Endodermal cell (in vitro differentiated cells): ENCODE data around the gene SPEM2. TPM values are rescaled to one million over a fixed set of nuclear protein-coding genes. Genes with fewer than 3 reads are reported as not detected.

Source experiments
- DNase-seq: peaks from one replicate; pipeline ENCODE4 v3.0.0-alpha.2; 2017
- H3K27ac ChIP-seq: 2 replicates; pipeline ENCODE4 v1.5.1; 2013; ENCODE audit warnings: mild to moderate bottlenecking, low read depth, low read length, moderate library complexity
- H3K27me3 ChIP-seq: 2 replicates; pipeline ENCODE4 v1.6.1; 2013; ENCODE audit warnings: mild to moderate bottlenecking, low read length, moderate library complexity; ENCODE audit not compliant: insufficient read depth, control insufficient read depth, poor library complexity, severe bottlenecking
- H3K36me3 ChIP-seq: 2 replicates; pipeline ENCODE4 v1.7.0; 2013; ENCODE audit warnings: mild to moderate bottlenecking, low read length, moderate library complexity; ENCODE audit not compliant: control insufficient read depth, insufficient read depth
- H3K4me1 ChIP-seq: one replicate; pipeline ENCODE4 v1.7.0; 2013; ENCODE audit warnings: low read length; ENCODE audit not compliant: control insufficient read depth, insufficient read depth
- H3K4me3 ChIP-seq: 2 replicates; pipeline ENCODE4 v1.5.1; 2013; ENCODE audit warnings: mild to moderate bottlenecking, low read length, moderate library complexity
- H3K9ac ChIP-seq: 2 replicates; pipeline ENCODE4 v1.6.1; 2013; ENCODE audit warnings: mild to moderate bottlenecking, low read length, moderate library complexity; ENCODE audit not compliant: poor library complexity, severe bottlenecking; ENCODE audit errors: extremely low read depth
- H3K9me3 ChIP-seq: 2 replicates; pipeline ENCODE4 v1.6.1; 2013; ENCODE audit warnings: mild to moderate bottlenecking, low read length, moderate library complexity; ENCODE audit not compliant: control insufficient read depth
- H3K27ac Mint-ChIP-seq: 2 replicates; pipeline ENCODE4 v1.8.0; 2020; ENCODE audit warnings: mixed read lengths
- H3K27me3 Mint-ChIP-seq: 2 replicates; pipeline ENCODE4 v1.8.0; 2021; ENCODE audit warnings: mild to moderate bottlenecking, mixed read lengths; ENCODE audit not compliant: insufficient read depth
- H3K36me3 Mint-ChIP-seq: 2 replicates; pipeline ENCODE4 v1.8.0; 2020; ENCODE audit warnings: low read depth, mixed read lengths
- H3K4me1 Mint-ChIP-seq: 2 replicates; pipeline ENCODE4 v1.8.0; 2020; ENCODE audit warnings: mixed read lengths
- H3K4me3 Mint-ChIP-seq: 2 replicates; pipeline ENCODE4 v1.8.0; 2020; ENCODE audit warnings: mild to moderate bottlenecking, moderate library complexity, mixed read lengths
- H3K9me3 Mint-ChIP-seq: 2 replicates; pipeline ENCODE4 v1.8.0; 2020; ENCODE audit warnings: mild to moderate bottlenecking, mixed read lengths
- WGBS, 2 experiments: methylation state at CpG; one replicate each; pipeline versions ENCODE4 v1.1.5 to v1.1.7; 2013; ENCODE audit warnings: missing lambda C conversion rate in 2 of 2, mixed read lengths in 1 of 2; ENCODE audit not compliant: insufficient coverage in 1 of 2, insufficient read length in 1 of 2; 5-methylcytosine and 5-hydroxymethylcytosine counted together
- total RNA-seq, 2 donors: library from RNA; stranded (reverse); fragmentation: NEBNext Ultra II Directional in 1 of 2; extraction: Animal tissue kit (Norgen Biotek cat#: 25700) in 1 of 2; gene quantifications; 2 replicates in 1 of 2; 3 replicates in 1 of 2; pipeline ENCODE4 v1.2.1, GENCODE V29; 2021
- TF ChIP-seq, protein P1 (sequence below): fragments of 200-600 bp; sonication (generic); conservative IDR thresholded peaks from 2 replicates; pipeline ENCODE4 v1.5.0; 2021; ENCODE audit warnings: antibody characterized with exemption, mild to moderate bottlenecking

SPEM2 gene
- total RNA-seq, 2 donors from 2014 or later: not detected

- H3K9ac ChIP-seq: no peak overlapping the region
- peaks cover 20% of the 10 kb centered on the region for H3K36me3 ChIP-seq
- Mint-ChIP-seq H3K4me1 (no peaks in the 10 kb centered on the region), H3K9me3 (no peaks in the 10 kb centered on the region), H3K27ac (no peak overlapping the region), H3K27me3 (no peaks in the 10 kb centered on the region), H3K36me3 (peaks cover 22% of the 10 kb centered on the region), H3K4me3 (no peak overlapping the region)
- TF ChIP-seq, protein P1, sequence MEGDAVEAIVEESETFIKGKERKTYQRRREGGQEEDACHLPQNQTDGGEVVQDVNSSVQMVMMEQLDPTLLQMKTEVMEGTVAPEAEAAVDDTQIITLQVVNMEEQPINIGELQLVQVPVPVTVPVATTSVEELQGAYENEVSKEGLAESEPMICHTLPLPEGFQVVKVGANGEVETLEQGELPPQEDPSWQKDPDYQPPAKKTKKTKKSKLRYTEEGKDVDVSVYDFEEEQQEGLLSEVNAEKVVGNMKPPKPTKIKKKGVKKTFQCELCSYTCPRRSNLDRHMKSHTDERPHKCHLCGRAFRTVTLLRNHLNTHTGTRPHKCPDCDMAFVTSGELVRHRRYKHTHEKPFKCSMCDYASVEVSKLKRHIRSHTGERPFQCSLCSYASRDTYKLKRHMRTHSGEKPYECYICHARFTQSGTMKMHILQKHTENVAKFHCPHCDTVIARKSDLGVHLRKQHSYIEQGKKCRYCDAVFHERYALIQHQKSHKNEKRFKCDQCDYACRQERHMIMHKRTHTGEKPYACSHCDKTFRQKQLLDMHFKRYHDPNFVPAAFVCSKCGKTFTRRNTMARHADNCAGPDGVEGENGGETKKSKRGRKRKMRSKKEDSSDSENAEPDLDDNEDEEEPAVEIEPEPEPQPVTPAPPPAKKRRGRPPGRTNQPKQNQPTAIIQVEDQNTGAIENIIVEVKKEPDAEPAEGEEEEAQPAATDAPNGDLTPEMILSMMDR: no peak
- no peaks in the 10 kb centered on the region for H3K27me3 ChIP-seq
- H3K9me3 ChIP-seq: no peaks in the 10 kb centered on the region
- WGBS, 2 experiments: 88 to 90% methylated on average over 4 to 5 of the region's 6 CpGs
- DNase-seq: no peak
- H3K4me1 ChIP-seq: no peaks in the 10 kb centered on the region
- no peak overlapping the region for H3K27ac ChIP-seq
- H3K4me3 ChIP-seq: no peak overlapping the region
Measured at GRCh38 chr17:7416323-7416722, 9.1 kb upstream of the SPEM2 start.

DNA sequence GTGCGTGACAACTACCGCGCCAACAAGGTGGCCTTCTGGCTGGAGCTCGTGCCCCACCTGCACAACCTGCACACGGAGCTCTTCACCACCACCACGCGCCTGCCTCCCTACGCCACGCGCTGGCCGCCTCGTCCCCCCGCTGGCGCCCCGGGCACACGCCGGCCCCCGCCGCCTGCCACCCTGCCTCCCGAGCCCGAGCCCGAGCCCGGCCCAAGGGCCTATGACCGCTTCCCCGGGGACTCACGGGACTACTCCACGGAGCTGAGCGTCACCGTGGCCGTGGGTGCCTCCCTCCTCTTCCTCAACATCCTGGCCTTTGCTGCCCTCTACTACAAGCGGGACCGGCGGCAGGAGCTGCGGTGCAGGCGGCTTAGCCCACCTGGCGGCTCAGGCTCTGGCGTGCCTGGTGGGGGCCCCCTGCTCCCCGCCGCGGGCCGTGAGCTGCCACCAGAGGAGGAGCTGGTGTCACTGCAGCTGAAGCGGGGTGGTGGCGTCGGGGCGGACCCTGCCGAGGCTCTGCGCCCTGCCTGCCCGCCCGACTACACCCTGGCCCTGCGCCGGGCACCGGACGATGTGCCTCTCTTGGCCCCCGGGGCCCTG, 8.3 kb upstream of the SPEM2 start:
- peaks cover 20% of the 10 kb centered on the region for H3K36me3 Mint-ChIP-seq
- no peak overlapping the region for H3K27ac Mint-ChIP-seq
- no peak overlapping the region for H3K4me3 Mint-ChIP-seq
- no peaks in the 10 kb centered on the region for H3K27me3 Mint-ChIP-seq
- TF ChIP-seq, protein P1: no peak
- H3K9me3 Mint-ChIP-seq: no peaks in the 10 kb centered on the region
- Histone ChIP-seq H3K27me3 (no peaks in the 10 kb centered on the region), H3K27ac (no peak overlapping the region), H3K4me3 (no peak overlapping the region), H3K4me1 (no peaks in the 10 kb centered on the region), H3K9ac (no peak overlapping the region), H3K36me3 (peaks cover 20% of the 10 kb centered on the region), H3K9me3 (no peaks in the 10 kb centered on the region)
- no peaks in the 10 kb centered on the region for H3K4me1 Mint-ChIP-seq
- WGBS, 2 experiments: 93 to 98% methylated on average over 18 to 54 of the region's 54 CpGs
- DNase-seq: no peak

- Histone ChIP-seq H3K27me3 (no peaks in the 10 kb centered on the region), H3K36me3 (peaks cover 20% of the 10 kb centered on the region), H3K27ac (peak overlapping the region; percentile 24), H3K9me3 (no peaks in the 10 kb centered on the region), H3K4me3 (no peak overlapping the region), H3K9ac (no peak overlapping the region), H3K4me1 (no peaks in the 10 kb centered on the region)
- Mint-ChIP-seq H3K4me1 (no peaks in the 10 kb centered on the region), H3K27me3 (no peaks in the 10 kb centered on the region), H3K4me3 (no peak overlapping the region), H3K9me3 (no peaks in the 10 kb centered on the region), H3K27ac (no peak overlapping the region), H3K36me3 (peaks cover 19% of the 10 kb centered on the region)
- no peak for DNase-seq
- TF ChIP-seq, protein P1: no peak
- WGBS, 2 experiments: 70 to 82% methylated on average over 10 to 18 of the region's 18 CpGs
Measured at GRCh38 chr17:7418472-7419152, 6.8 kb upstream of the SPEM2 start.
